Brain microvascular endothelial cell (primary cell): ENCODE results near the gene CUL7.

Experiments used
- DNase-seq: peaks from one replicate; pipeline ENCODE4 v3.0.0-alpha.2; 2020
- H3K27ac ChIP-seq: fragments of 250-450 bp; sonication (Bioruptor Pico); 2 replicates; pipeline ENCODE4 v1.5.1; 2020; ENCODE audit warnings: mild to moderate bottlenecking, moderate library complexity
- H3K27me3 ChIP-seq: fragments of 250-450 bp; sonication (Bioruptor Pico); replicated peaks from 2 replicates; pipeline ENCODE4 v1.5.1; 2020; ENCODE audit warnings: mild to moderate bottlenecking
- H3K36me3 ChIP-seq: fragments of 250-450 bp; sonication (Bioruptor Pico); replicated peaks from 2 replicates; pipeline ENCODE4 v1.5.1; 2020; ENCODE audit warnings: mild to moderate bottlenecking
- H3K4me3 ChIP-seq: 2 replicates; pipeline ENCODE4 v1.5.1; 2011; ENCODE audit warnings: low read depth, mild to moderate bottlenecking, control low read depth, low read length, moderate library complexity
- CTCF ChIP-seq: IDR thresholded peaks from 2 replicates; pipeline ENCODE4 v1.5.1; 2011; ENCODE audit warnings: low read depth, mild to moderate bottlenecking, moderate library complexity, low read length, control low read depth, inconsistent platforms; ENCODE audit errors: missing control alignments
- in situ Hi-C: cut with HindIII; loops from 2 replicates; pipeline ENCODE4 v1.10.0; 2017; ENCODE audit warnings: low sequenced_read_pairs, low pct_ligation_motif_present

The CUL7 gene

GRCh38 chr6:42996513-42996912, 57.1 kb downstream of the CUL7 start:
- in situ Hi-C loops, result no loop called here
- TF ChIP-seq CTCF, result no peak
- Histone ChIP-seq H3K27me3 (no peaks in the 10 kb centered on the region), H3K4me3 (no peak overlapping the region), H3K36me3 (peaks cover under 1% of the 10 kb centered on the region), H3K27ac (no peak overlapping the region)
- DNase-seq, result no peak

- H3K36me3 ChIP-seq, result peaks cover 16% of the 10 kb centered on the region
- TF ChIP-seq CTCF, result no peak
- no peak overlapping the region for H3K4me3 ChIP-seq
- no peaks in the 10 kb centered on the region for H3K27me3 ChIP-seq
- no peak for DNase-seq
- in situ Hi-C loops, result no loop called here
- H3K27ac ChIP-seq, result no peak overlapping the region
Measured at GRCh38 chr6:42993445-42993844, 60.2 kb downstream of the CUL7 start.

GRCh38 chr6:42989923-42990322, 63.7 kb downstream of the CUL7 start:
- Histone ChIP-seq H3K36me3 (peaks cover 16% of the 10 kb centered on the region), H3K4me3 (no peak overlapping the region), H3K27ac (no peak overlapping the region), H3K27me3 (no peaks in the 10 kb centered on the region)
- DNase-seq, result no peak
- in situ Hi-C loops, result no loop called here
- TF ChIP-seq CTCF, result no peak

- in situ Hi-C loops, result no loop called here
- TF ChIP-seq CTCF, result no peak
- no peak for DNase-seq
- Histone ChIP-seq H3K4me3 (no peak overlapping the region), H3K27me3 (no peaks in the 10 kb centered on the region), H3K27ac (no peak overlapping the region), H3K36me3 (peaks cover 16% of the 10 kb centered on the region)
Measured at GRCh38 chr6:42988486-42989020, 65.1 kb downstream of the CUL7 start.
